ENCODE data around the gene IL10RA.

GRCh38 chr11:117972629-117973502, 13.3 kb upstream of the IL10RA start:
- TF ChIP-seq CTCF (conservative IDR thresholded peaks at IDR 0.05; ENCODE audit: low read length) (no peak), EZH2phosphoT487 (IDR thresholded peaks at IDR 0.05; ENCODE audit: borderline replicate concordance, low read depth, low read length) (no peak)

All from OCI-LY7 (cell line).